Cardiac muscle cell (in vitro differentiated cells and primary cell): Measurements from ENCODE around the gene LSM14A. TPM values are rescaled to one million over a fixed set of nuclear protein-coding genes. Genes with fewer than 3 reads are reported as not detected.
"Not testable (repeated sequence)": the region's sequence is repeated elsewhere in the genome, so short reads cannot be mapped to it uniquely, and the experiment has no call there.

Experiments
- DNase-seq, 2 donors: peaks; one replicate each; pipeline versions ENCODE4 v3.0.0 to v3.0.0-alpha.2; 2010 to 2017; ENCODE audit warnings: low read depth in 1 of 2, low spot score in 1 of 2
- H3K27ac ChIP-seq: fragments of 200-600 bp; sonication (generic); 2 replicates; pipeline ENCODE4 v1.5.1; 2016
- H3K27me3 ChIP-seq: fragments of 200-600 bp; sonication (generic); 2 replicates; pipeline ENCODE4 v1.6.0; 2016; ENCODE audit warnings: control low read depth
- H3K36me3 ChIP-seq: fragments of 200-600 bp; sonication (generic); 2 replicates; pipeline ENCODE4 v1.5.1; 2016; ENCODE audit warnings: control low read depth
- H3K4me1 ChIP-seq: fragments of 200-600 bp; sonication (generic); 2 replicates; pipeline ENCODE4 v1.8.1; 2017; ENCODE audit warnings: low read depth, mild to moderate bottlenecking, mixed run types
- H3K4me3 ChIP-seq: fragments of 200-600 bp; sonication (generic); 2 replicates; pipeline ENCODE4 v1.5.1; 2016; ENCODE audit warnings: mild to moderate bottlenecking
- H3K9me3 ChIP-seq: fragments of 200-600 bp; sonication (generic); 2 replicates; pipeline ENCODE4 v1.5.1; 2017; ENCODE audit warnings: low read depth, mild to moderate bottlenecking, control low read depth
- polyA plus RNA-seq: library from polyadenylated mRNA; unstranded; fragments of >200 nt; fragmentation: Nextera tagmentation; extraction: Ambion mirVana; gene quantifications from 2 replicates; pipeline ENCODE4 v1.2.1, GENCODE V29; 2016
- total RNA-seq: library from RNA; depleted of rRNA; stranded (reverse); fragments of >200 nt; gene quantifications from 2 replicates; pipeline ENCODE4 v1.2.3, GENCODE V29; 2016
- TF ChIP-seq, protein P1 (sequence below): IDR thresholded peaks from 2 replicates; pipeline ENCODE4 v1.5.1; 2012; ENCODE audit warnings: low read depth, mild to moderate bottlenecking, low read length

LSM14A gene
- total and polyA plus RNA-seq, 2 experiments from 2014 or later: 88.5 to 203 TPM

DNA sequence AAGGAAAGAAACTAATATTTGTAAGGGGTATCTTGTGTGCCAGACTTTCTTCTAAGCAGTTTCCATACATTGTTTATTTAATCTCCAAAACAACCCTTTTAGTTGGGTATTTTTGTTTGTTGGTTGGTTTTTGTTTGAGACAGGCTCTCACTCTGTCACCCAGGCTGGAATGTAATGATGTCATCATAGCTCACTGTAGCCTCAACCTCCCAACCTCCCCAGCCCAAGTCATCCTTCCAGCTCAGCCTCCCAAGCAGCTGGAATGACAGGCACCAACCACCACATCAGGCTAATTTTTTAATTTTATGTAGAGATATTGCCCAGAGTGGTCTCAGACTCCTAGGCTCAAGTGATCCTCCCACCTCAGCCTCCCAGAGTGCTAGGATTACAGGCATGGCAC lies 41.2 kb upstream of the LSM14A start:
- DNase-seq: no peak
- no peak overlapping the region for H3K4me3 ChIP-seq
- H3K9me3 ChIP-seq: no peaks in the 10 kb centered on the region
- H3K4me1 ChIP-seq: no peaks in the 10 kb centered on the region
- H3K27me3 ChIP-seq: no peaks in the 10 kb centered on the region
- no peak overlapping the region for H3K27ac ChIP-seq
- H3K36me3 ChIP-seq: no peaks in the 10 kb centered on the region
- TF ChIP-seq, protein P1, sequence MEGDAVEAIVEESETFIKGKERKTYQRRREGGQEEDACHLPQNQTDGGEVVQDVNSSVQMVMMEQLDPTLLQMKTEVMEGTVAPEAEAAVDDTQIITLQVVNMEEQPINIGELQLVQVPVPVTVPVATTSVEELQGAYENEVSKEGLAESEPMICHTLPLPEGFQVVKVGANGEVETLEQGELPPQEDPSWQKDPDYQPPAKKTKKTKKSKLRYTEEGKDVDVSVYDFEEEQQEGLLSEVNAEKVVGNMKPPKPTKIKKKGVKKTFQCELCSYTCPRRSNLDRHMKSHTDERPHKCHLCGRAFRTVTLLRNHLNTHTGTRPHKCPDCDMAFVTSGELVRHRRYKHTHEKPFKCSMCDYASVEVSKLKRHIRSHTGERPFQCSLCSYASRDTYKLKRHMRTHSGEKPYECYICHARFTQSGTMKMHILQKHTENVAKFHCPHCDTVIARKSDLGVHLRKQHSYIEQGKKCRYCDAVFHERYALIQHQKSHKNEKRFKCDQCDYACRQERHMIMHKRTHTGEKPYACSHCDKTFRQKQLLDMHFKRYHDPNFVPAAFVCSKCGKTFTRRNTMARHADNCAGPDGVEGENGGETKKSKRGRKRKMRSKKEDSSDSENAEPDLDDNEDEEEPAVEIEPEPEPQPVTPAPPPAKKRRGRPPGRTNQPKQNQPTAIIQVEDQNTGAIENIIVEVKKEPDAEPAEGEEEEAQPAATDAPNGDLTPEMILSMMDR: no peak

DNA sequence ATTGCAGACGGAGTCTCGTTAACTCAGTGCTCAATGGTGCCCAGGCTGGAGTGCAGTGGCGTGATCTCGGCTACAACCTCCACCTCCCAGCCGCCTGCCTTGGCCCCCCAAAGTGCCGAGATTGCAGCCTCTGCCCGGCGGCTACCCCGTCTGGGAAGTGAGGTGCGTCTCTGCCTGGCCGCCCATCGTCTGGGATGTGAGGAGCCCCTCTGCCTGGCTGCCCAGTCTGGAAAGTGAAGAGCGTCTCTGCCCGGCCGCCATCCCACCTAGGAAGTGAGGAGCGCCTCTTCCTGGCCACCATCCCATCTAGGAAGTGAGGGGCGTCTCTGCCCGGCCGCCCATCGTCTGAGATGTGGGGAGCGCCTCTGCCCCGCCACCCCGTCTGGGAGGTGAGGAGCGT lies 40.2 kb upstream of the LSM14A start:
- DNase-seq, H3K27me3 ChIP-seq, H3K36me3 ChIP-seq, H3K4me3 ChIP-seq, H3K4me1 ChIP-seq, H3K27ac ChIP-seq, H3K9me3 ChIP-seq: not testable (repeated sequence)

DNA sequence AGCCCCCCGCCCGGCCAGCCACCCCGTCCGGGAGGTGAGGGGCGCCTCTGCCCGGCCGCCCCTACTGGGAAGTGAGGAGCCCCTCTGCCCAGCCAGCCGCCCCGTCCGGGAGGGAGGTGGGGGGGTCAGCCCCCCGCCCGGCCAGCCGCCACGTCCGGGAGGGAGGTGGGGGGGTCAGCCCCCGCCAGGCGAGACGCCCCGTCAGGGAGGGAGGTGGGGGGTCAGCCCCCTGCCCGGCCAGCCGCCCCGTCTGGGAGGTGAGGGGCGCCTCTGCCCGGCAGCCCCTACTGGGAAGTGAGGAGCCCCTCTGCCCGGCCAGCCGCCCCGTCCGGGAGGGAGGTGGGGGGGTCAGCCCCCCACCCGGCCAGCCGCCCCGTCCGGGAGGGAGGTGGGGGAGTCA lies 39.6 kb upstream of the LSM14A start:
- H3K4me1 ChIP-seq, DNase-seq, H3K4me3 ChIP-seq, H3K36me3 ChIP-seq, H3K9me3 ChIP-seq, H3K27ac ChIP-seq, H3K27me3 ChIP-seq: not testable (repeated sequence)

DNA sequence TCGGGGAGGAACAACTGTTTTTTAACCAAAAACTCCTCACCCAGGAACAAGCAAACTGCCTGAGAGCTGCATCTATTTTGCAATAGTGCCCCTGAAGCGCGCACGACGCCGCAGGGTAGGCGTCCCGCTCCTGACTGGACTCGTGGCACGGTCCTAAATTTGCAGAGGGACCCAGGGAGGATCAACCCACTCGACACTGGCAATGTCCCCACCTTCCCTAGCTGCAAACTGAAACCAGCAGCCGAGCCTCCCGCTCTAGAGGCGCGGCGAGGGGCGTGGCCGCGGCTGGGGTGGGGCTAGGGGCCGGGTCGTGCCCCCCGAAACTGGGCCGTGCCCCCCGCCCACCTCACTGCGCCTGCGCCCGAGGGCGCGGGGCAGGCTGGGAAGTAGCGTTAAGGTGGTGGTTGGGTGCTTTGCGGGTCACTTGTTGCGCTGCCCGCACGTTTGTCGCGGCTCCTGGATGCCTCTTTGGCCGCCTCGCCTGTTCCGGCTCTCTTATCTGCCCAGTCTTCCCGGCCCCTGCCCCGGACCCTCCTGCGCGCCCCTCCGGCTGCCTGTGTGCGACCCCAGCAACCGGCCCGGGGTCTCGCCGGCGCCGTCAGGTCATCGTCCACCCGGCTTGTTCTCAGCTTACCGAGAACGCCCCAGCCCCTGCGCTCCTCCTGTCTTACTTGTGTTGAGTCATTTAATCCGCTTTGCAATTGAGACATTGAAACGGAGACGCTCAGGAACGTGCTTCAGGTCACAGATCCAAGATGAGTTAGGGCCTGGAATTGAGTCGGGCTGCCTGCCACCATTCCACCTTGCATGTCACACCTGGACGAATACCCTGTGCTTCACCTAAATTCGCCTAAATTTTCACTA lies 37.9 kb upstream of the LSM14A start:
- H3K27me3 ChIP-seq: no peaks in the 10 kb centered on the region
- no peaks in the 10 kb centered on the region for H3K36me3 ChIP-seq
- TF ChIP-seq, protein P1: no peak
- no peaks in the 10 kb centered on the region for H3K4me1 ChIP-seq
- peak; percentile 88 to 93 for DNase-seq
- H3K9me3 ChIP-seq: no peaks in the 10 kb centered on the region
- peak overlapping the region; percentile 68 for H3K4me3 ChIP-seq
- H3K27ac ChIP-seq: peak overlapping the region; percentile 95

DNA sequence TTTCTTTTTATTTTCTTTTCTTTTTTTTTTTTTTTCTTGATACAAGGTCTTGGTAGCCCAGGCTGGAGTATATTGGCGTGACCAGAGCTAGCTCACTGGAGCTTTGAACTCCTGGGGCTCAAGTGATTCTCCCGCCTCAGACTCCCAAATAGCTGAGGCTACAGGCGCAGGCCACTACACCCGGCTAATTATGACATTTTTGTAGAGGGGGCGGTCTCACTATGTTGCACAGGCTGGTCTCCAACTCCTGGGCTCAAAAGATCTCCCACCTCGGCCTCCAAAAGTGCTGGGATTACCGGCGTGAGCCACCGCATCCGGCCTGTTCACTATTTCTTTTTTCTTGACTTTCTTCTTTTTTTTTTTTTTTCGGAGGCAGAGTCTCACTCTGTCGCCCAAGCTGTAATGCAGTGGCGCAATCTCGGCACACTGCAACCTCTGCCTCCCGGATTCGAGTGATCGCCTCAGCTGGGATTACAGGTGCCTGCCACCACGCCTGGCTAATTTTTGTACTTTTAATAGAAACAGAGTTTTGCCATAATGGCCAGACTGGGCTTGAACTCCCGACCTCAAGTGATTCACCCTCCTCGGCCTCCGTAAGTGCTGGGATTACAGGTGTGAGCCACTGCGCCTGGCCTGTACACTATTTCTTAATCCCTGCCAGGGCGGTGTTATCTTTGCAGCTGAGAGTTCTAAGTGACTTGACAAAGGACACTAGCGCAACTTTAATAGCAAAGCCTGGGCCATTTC lies 37.1 kb upstream of the LSM14A start:
- no peak for DNase-seq
- Histone ChIP-seq H3K4me1 (no peaks in the 10 kb centered on the region), H3K36me3 (no peaks in the 10 kb centered on the region), H3K27me3 (no peaks in the 10 kb centered on the region), H3K9me3 (no peaks in the 10 kb centered on the region), H3K4me3 (peak overlapping the region; percentile 68), H3K27ac (peak overlapping the region; percentile 95)
- TF ChIP-seq, protein P1: no peak

DNA sequence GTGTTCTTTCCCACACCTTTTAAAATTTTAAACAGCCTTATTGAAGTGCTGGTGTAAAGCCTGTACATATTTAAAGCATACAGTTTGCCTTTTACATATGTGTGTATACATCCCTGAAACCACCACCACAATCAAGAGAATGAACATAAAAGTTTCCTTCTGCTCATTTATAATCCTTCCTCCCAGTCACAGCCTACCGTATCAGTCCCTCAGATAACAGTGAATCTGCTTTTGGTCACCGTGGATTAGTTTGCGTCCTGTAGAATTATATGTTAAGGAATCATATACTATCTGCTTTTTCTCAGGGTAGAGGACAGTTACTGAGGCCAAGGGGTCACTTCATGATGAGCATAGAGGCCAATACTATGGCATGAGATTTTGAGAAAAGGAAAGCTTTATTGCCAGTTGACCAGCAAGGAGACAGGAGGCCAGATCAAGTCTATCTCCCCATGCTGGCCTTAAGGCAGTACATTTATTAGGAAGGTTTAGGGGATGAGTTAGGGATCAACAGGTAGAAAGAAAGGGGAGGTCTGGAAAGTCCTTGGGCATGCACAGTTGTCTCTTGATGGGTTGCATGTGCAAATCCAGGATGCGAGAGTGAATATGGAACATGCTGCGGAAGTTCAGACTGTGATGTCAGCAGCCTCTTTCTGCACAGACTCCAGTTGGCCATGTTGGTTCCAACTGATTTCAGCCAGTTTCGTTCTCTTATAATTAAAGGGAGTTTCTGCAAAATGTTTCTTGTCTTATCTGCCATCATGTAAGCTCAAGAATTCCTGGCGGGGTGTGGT lies 36.3 kb upstream of the LSM14A start:
- Histone ChIP-seq H3K4me3 (no peak overlapping the region), H3K9me3 (no peaks in the 10 kb centered on the region), H3K27ac (no peak overlapping the region), H3K36me3 (no peaks in the 10 kb centered on the region), H3K27me3 (no peaks in the 10 kb centered on the region), H3K4me1 (no peaks in the 10 kb centered on the region)
- no peak for DNase-seq
- TF ChIP-seq, protein P1: no peak
